Endodermal cell (in vitro differentiated cells): ENCODE results near the gene CHN1. TPM values are rescaled to one million over a fixed set of nuclear protein-coding genes. Genes with fewer than 3 reads are reported as not detected.
A peak's percentile ranks its signal among the peaks of the same experiment; 100 is the strongest.

ENCODE experiments used
- DNase-seq: peaks from one replicate; pipeline ENCODE4 v3.0.0-alpha.2; 2017
- H3K27ac ChIP-seq: 2 replicates; pipeline ENCODE4 v1.5.1; 2013; ENCODE audit warnings: mild to moderate bottlenecking, low read depth, low read length, moderate library complexity
- H3K27me3 ChIP-seq: 2 replicates; pipeline ENCODE4 v1.6.1; 2013; ENCODE audit warnings: mild to moderate bottlenecking, low read length, moderate library complexity; ENCODE audit not compliant: insufficient read depth, control insufficient read depth, poor library complexity, severe bottlenecking
- H3K36me3 ChIP-seq: 2 replicates; pipeline ENCODE4 v1.7.0; 2013; ENCODE audit warnings: mild to moderate bottlenecking, low read length, moderate library complexity; ENCODE audit not compliant: control insufficient read depth, insufficient read depth
- H3K4me1 ChIP-seq: one replicate; pipeline ENCODE4 v1.7.0; 2013; ENCODE audit warnings: low read length; ENCODE audit not compliant: control insufficient read depth, insufficient read depth
- H3K4me3 ChIP-seq: 2 replicates; pipeline ENCODE4 v1.5.1; 2013; ENCODE audit warnings: mild to moderate bottlenecking, low read length, moderate library complexity
- H3K9ac ChIP-seq: 2 replicates; pipeline ENCODE4 v1.6.1; 2013; ENCODE audit warnings: mild to moderate bottlenecking, low read length, moderate library complexity; ENCODE audit not compliant: poor library complexity, severe bottlenecking; ENCODE audit errors: extremely low read depth
- H3K9me3 ChIP-seq: 2 replicates; pipeline ENCODE4 v1.6.1; 2013; ENCODE audit warnings: mild to moderate bottlenecking, low read length, moderate library complexity; ENCODE audit not compliant: control insufficient read depth
- H3K27ac Mint-ChIP-seq: 2 replicates; pipeline ENCODE4 v1.8.0; 2020; ENCODE audit warnings: mixed read lengths
- H3K27me3 Mint-ChIP-seq: 2 replicates; pipeline ENCODE4 v1.8.0; 2021; ENCODE audit warnings: mild to moderate bottlenecking, mixed read lengths; ENCODE audit not compliant: insufficient read depth
- H3K36me3 Mint-ChIP-seq: 2 replicates; pipeline ENCODE4 v1.8.0; 2020; ENCODE audit warnings: low read depth, mixed read lengths
- H3K4me1 Mint-ChIP-seq: 2 replicates; pipeline ENCODE4 v1.8.0; 2020; ENCODE audit warnings: mixed read lengths
- H3K4me3 Mint-ChIP-seq: 2 replicates; pipeline ENCODE4 v1.8.0; 2020; ENCODE audit warnings: mild to moderate bottlenecking, moderate library complexity, mixed read lengths
- H3K9me3 Mint-ChIP-seq: 2 replicates; pipeline ENCODE4 v1.8.0; 2020; ENCODE audit warnings: mild to moderate bottlenecking, mixed read lengths
- CTCF ChIP-seq: fragments of 200-600 bp; sonication (generic); conservative IDR thresholded peaks from 2 replicates; pipeline ENCODE4 v1.5.0; 2021; ENCODE audit warnings: antibody characterized with exemption, mild to moderate bottlenecking
- WGBS, 2 experiments: methylation state at CpG; one replicate each; pipeline versions ENCODE4 v1.1.5 to v1.1.7; 2013; ENCODE audit warnings: missing lambda C conversion rate in 2 of 2, mixed read lengths in 1 of 2; ENCODE audit not compliant: insufficient coverage in 1 of 2, insufficient read length in 1 of 2; 5-methylcytosine and 5-hydroxymethylcytosine counted together
- total RNA-seq, 2 donors: library from RNA; stranded (reverse); fragmentation: NEBNext Ultra II Directional in 1 of 2; extraction: Animal tissue kit (Norgen Biotek cat#: 25700) in 1 of 2; gene quantifications; 2 replicates in 1 of 2; 3 replicates in 1 of 2; pipeline ENCODE4 v1.2.1, GENCODE V29; 2021

CHN1 gene
- total RNA-seq, 2 donors from 2014 or later: 24.3 to 28.8 TPM

GRCh38 chr2:174874085-174874484 is 131.1 kb downstream of the CHN1 start:
- no peak overlapping the region for H3K4me3 ChIP-seq
- DNase-seq: no peak
- no peak overlapping the region for H3K9ac ChIP-seq
- H3K27me3 ChIP-seq: no peaks in the 10 kb centered on the region
- H3K9me3 ChIP-seq: no peaks in the 10 kb centered on the region
- Mint-ChIP-seq H3K9me3 (no peaks in the 10 kb centered on the region), H3K27me3 (no peaks in the 10 kb centered on the region), H3K27ac (no peak overlapping the region), H3K4me3 (no peak overlapping the region), H3K4me1 (peaks cover 21% of the 10 kb centered on the region), H3K36me3 (peaks cover 11% of the 10 kb centered on the region)
- TF ChIP-seq CTCF: no peak
- WGBS, 2 experiments: no CpG with 5 or more reads among the region's 1 CpG
- H3K27ac ChIP-seq: no peak overlapping the region
- H3K4me1 ChIP-seq: peaks cover 9% of the 10 kb centered on the region
- H3K36me3 ChIP-seq: peaks cover 15% of the 10 kb centered on the region

GRCh38 chr2:174873471-174873870 is 131.7 kb downstream of the CHN1 start:
- Histone ChIP-seq H3K36me3 (peaks cover 15% of the 10 kb centered on the region), H3K4me3 (peak overlapping the region; percentile 25), H3K27me3 (no peaks in the 10 kb centered on the region), H3K9ac (no peak overlapping the region), H3K9me3 (no peaks in the 10 kb centered on the region), H3K4me1 (peaks cover 9% of the 10 kb centered on the region), H3K27ac (no peak overlapping the region)
- no peak for DNase-seq
- H3K36me3 Mint-ChIP-seq: peaks cover 11% of the 10 kb centered on the region
- peaks cover 27% of the 10 kb centered on the region for H3K4me1 Mint-ChIP-seq
- no peaks in the 10 kb centered on the region for H3K9me3 Mint-ChIP-seq
- peak overlapping the region; percentile 56 for H3K27ac Mint-ChIP-seq
- H3K27me3 Mint-ChIP-seq: no peaks in the 10 kb centered on the region
- H3K4me3 Mint-ChIP-seq: no peak overlapping the region
- no peak for TF ChIP-seq CTCF

- Histone ChIP-seq H3K9ac (no peak overlapping the region), H3K27ac (no peak overlapping the region), H3K36me3 (peaks cover 15% of the 10 kb centered on the region), H3K4me1 (peaks cover 9% of the 10 kb centered on the region), H3K4me3 (no peak overlapping the region), H3K27me3 (no peaks in the 10 kb centered on the region), H3K9me3 (no peaks in the 10 kb centered on the region)
- no peaks in the 10 kb centered on the region for H3K27me3 Mint-ChIP-seq
- no peak for TF ChIP-seq CTCF
- DNase-seq: no peak
- H3K9me3 Mint-ChIP-seq: no peaks in the 10 kb centered on the region
- peaks cover 11% of the 10 kb centered on the region for H3K36me3 Mint-ChIP-seq
- no peak overlapping the region for H3K4me3 Mint-ChIP-seq
- no peak overlapping the region for H3K27ac Mint-ChIP-seq
- peaks cover 30% of the 10 kb centered on the region for H3K4me1 Mint-ChIP-seq
- 100% methylated on average over 1 of the region's 1 CpG; no CpG with 5 or more reads in 1 of the 2 experiments for WGBS, 2 experiments
Observed at GRCh38 chr2:174870787-174871186, 134.4 kb downstream of the CHN1 start.
